HL-60 (cell line): Measurements from ENCODE around the gene NLK.

Experiments used
- POLR2AphosphoS5 ChIP-seq: IDR thresholded peaks from 2 replicates; pipeline ENCODE4 v1.6.1; 2012; ENCODE audit warnings: low read depth
- SPI1 ChIP-seq: IDR thresholded peaks from 2 replicates; pipeline ENCODE4 v1.6.1; 2012; ENCODE audit warnings: low read depth, mild to moderate bottlenecking, borderline replicate concordance
- TF ChIP-seq, protein P1 (sequence below): IDR thresholded peaks from one replicate; pipeline ENCODE4 v1.5.1; 2011; ENCODE audit warnings: low read length, control low read depth, inconsistent platforms; ENCODE audit not compliant: insufficient read depth
- TF ChIP-seq, protein P2 (sequence below): IDR thresholded peaks from 2 replicates; pipeline ENCODE4 v1.6.1; 2012; ENCODE audit warnings: low read depth; ENCODE audit not compliant: insufficient replicate concordance

DNA sequence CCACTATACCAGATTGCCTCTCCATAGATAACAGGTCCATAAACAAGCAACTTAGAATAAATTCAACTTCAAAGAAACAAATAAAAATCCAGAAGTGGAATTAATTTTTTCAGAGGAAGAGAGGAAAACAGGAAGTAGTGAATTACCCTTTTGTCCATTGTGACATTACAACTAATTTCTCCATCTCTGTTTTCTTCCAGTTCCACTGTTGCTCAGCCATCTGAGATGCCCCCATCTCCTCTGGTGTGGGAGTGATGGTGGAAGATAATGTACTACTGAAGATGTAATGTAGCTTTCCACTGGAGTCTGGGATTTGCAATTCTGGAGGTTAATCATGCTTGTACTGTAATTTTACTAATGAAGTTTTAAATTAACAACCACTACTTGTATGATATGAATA, 151.9 kb downstream of the NLK start:
- TF ChIP-seq, protein P1, sequence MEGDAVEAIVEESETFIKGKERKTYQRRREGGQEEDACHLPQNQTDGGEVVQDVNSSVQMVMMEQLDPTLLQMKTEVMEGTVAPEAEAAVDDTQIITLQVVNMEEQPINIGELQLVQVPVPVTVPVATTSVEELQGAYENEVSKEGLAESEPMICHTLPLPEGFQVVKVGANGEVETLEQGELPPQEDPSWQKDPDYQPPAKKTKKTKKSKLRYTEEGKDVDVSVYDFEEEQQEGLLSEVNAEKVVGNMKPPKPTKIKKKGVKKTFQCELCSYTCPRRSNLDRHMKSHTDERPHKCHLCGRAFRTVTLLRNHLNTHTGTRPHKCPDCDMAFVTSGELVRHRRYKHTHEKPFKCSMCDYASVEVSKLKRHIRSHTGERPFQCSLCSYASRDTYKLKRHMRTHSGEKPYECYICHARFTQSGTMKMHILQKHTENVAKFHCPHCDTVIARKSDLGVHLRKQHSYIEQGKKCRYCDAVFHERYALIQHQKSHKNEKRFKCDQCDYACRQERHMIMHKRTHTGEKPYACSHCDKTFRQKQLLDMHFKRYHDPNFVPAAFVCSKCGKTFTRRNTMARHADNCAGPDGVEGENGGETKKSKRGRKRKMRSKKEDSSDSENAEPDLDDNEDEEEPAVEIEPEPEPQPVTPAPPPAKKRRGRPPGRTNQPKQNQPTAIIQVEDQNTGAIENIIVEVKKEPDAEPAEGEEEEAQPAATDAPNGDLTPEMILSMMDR: no peak
- TF ChIP-seq SPI1 (no peak), POLR2AphosphoS5 (no peak)
- TF ChIP-seq, protein P2, sequence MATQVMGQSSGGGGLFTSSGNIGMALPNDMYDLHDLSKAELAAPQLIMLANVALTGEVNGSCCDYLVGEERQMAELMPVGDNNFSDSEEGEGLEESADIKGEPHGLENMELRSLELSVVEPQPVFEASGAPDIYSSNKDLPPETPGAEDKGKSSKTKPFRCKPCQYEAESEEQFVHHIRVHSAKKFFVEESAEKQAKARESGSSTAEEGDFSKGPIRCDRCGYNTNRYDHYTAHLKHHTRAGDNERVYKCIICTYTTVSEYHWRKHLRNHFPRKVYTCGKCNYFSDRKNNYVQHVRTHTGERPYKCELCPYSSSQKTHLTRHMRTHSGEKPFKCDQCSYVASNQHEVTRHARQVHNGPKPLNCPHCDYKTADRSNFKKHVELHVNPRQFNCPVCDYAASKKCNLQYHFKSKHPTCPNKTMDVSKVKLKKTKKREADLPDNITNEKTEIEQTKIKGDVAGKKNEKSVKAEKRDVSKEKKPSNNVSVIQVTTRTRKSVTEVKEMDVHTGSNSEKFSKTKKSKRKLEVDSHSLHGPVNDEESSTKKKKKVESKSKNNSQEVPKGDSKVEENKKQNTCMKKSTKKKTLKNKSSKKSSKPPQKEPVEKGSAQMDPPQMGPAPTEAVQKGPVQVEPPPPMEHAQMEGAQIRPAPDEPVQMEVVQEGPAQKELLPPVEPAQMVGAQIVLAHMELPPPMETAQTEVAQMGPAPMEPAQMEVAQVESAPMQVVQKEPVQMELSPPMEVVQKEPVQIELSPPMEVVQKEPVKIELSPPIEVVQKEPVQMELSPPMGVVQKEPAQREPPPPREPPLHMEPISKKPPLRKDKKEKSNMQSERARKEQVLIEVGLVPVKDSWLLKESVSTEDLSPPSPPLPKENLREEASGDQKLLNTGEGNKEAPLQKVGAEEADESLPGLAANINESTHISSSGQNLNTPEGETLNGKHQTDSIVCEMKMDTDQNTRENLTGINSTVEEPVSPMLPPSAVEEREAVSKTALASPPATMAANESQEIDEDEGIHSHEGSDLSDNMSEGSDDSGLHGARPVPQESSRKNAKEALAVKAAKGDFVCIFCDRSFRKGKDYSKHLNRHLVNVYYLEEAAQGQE: no peak
